ENCODE results near the gene DOCK1.

DOCK1 gene

GRCh38 chr10:127500127-127500526 lies 594.9 kb downstream of the DOCK1 start:
- no peak for DNase-seq

Data from NCI-H2107 (cell line).